ENCODE measurements around the gene ADGRG1.

DNA sequence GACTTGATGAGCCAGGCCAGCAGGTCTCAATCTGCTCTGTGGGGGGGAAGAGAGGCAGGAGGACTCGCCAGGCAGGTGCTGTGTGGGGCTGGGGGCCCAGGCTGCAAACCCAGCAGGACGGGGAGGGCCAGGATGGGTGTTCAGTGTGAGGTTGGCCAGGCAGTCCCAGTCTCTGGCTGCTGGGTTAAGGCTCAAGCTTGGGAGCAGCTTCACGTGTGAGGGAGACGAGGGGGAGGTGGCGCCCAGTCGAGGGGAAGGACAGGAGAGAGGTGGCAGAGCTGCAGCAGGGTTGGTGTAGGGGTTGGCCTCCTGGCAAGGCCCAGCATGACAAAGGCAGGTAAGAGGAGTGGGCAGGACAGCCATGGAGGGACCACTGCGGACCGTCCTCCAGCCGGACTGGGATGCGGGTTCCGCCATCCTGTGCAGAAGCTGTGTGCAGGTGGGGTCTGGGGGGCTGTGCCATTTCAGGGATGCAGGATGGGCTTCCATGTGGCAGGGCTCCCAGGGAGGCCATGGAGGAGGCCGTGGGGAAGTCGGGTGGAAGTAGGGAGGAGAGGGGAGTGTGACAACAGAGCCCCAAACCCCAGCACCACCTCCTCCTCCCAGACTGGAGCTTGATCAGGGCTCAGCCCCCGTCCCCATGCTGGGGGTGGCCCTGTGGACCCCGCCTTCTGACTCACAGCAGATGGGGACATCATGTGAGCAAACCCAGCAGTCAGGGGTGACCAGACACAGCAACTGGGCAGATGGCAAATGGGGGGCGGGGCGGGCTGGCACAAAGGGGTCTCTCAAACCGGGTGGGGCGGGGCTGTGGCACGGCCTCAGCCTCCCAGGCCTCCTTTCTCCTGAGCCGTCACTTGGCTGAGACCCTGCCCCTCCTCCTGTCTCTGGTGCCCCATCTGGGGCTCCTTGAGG lies 2.8 kb downstream of the ADGRG1 start:
- TF ChIP-seq EZH2 (IDR thresholded peaks at IDR 0.05; ENCODE audit: borderline replicate concordance, low read depth, low read length, severe bottlenecking): no peak
- TF ChIP-seq, protein P1, sequence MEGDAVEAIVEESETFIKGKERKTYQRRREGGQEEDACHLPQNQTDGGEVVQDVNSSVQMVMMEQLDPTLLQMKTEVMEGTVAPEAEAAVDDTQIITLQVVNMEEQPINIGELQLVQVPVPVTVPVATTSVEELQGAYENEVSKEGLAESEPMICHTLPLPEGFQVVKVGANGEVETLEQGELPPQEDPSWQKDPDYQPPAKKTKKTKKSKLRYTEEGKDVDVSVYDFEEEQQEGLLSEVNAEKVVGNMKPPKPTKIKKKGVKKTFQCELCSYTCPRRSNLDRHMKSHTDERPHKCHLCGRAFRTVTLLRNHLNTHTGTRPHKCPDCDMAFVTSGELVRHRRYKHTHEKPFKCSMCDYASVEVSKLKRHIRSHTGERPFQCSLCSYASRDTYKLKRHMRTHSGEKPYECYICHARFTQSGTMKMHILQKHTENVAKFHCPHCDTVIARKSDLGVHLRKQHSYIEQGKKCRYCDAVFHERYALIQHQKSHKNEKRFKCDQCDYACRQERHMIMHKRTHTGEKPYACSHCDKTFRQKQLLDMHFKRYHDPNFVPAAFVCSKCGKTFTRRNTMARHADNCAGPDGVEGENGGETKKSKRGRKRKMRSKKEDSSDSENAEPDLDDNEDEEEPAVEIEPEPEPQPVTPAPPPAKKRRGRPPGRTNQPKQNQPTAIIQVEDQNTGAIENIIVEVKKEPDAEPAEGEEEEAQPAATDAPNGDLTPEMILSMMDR (IDR thresholded peaks at IDR 0.05; ENCODE audit: borderline replicate concordance, extremely low read depth, low read length, poor library complexity, severe bottlenecking): no peak

All from DND-41 (cell line).